T-cell (primary cell): ENCODE measurements around the gene CENPQ. TPM values are rescaled to one million over a fixed set of nuclear protein-coding genes. Genes with fewer than 3 reads are reported as not detected.

Experiments
- ATAC-seq, 4 experiments: fragments of 200-7000 bp in 3 of 4; fragments of 150-1000 bp in 1 of 4; cut with Tn5 transposase; replicated peaks in 1 of 4; 1 replicate in 3 of 4; 2 replicates in 1 of 4; pipeline ENCODE4 v1.10.0; 2021; ENCODE audit warnings: moderate library complexity in 3 of 4, mild to moderate bottlenecking in 2 of 4, moderate number of reproducible peaks in 1 of 4
- CTCF ChIA-PET, 2 donors: fragments of 300-600 bp; sonication (Branson Sonifier 250); formaldehyde crosslinking; loops; one replicate each; lab custom pipeline; 2022; ENCODE audit warnings: antibody characterized with exemption in 2 of 2; lab: Charles Lee
- POLR2A ChIA-PET, 2 donors: fragments of 300-600 bp; sonication (Branson Sonifier 250); formaldehyde crosslinking; loops; one replicate each; lab custom pipeline; 2022; ENCODE audit warnings: antibody characterized with exemption in 2 of 2; lab: Charles Lee
- DNase-seq, 35 experiments: peaks; one replicate each; pipeline versions ENCODE4 v3.0.0 to v3.0.0-alpha.2; 2013 to 2023
- H3K27ac ChIP-seq: one replicate; pipeline ENCODE4 v1.5.1; 2013; ENCODE audit warnings: low read length
- H3K27me3 ChIP-seq, 2 experiments: replicated peaks in 1 of 2; 1 replicate in 1 of 2; 2 replicates in 1 of 2; pipeline versions ENCODE4 v1.6.1 to v1.7.0; 2013; ENCODE audit warnings: low read length in 1 of 2, mixed read lengths in 1 of 2; ENCODE audit not compliant: control insufficient read depth in 2 of 2, insufficient read depth in 2 of 2; ENCODE audit errors: extremely low read depth in 1 of 2
- H3K36me3 ChIP-seq, 2 donors: 1 replicate in 1 of 2; 2 replicates in 1 of 2; pipeline versions ENCODE4 v1.6.1 to v1.7.0; 2013; ENCODE audit warnings: low read length in 1 of 2; ENCODE audit not compliant: control insufficient read depth in 2 of 2, insufficient read depth in 1 of 2; ENCODE audit errors: extremely low read depth in 1 of 2
- H3K4me1 ChIP-seq, 2 experiments: 1 replicate in 1 of 2; 2 replicates in 1 of 2; pipeline versions ENCODE4 v1.6.1 to v1.7.0; 2013; ENCODE audit warnings: low read length in 2 of 2, mixed read lengths in 1 of 2; ENCODE audit not compliant: insufficient read depth in 2 of 2, control insufficient read depth in 1 of 2; ENCODE audit errors: extremely low read depth in 1 of 2
- H3K4me3 ChIP-seq, 2 donors: 1 replicate in 1 of 2; 2 replicates in 1 of 2; pipeline versions ENCODE4 v1.5.1 to v1.7.0; 2013; ENCODE audit warnings: mild to moderate bottlenecking in 2 of 2, low read length in 1 of 2, moderate library complexity in 1 of 2; ENCODE audit not compliant: control insufficient read depth in 1 of 2; ENCODE audit errors: extremely low read depth in 1 of 2
- H3K9me3 ChIP-seq: 2 replicates; pipeline ENCODE4 v1.7.0; 2013
- H3K27ac Mint-ChIP-seq, 2 donors: one replicate each; pipeline ENCODE4 v1.8.0; 2020 to 2021; ENCODE audit warnings: mild to moderate bottlenecking in 2 of 2, mixed read lengths in 2 of 2
- H3K27me3 Mint-ChIP-seq, 2 donors: one replicate each; pipeline ENCODE4 v1.8.0; 2021 to 2022; ENCODE audit warnings: mixed read lengths in 2 of 2
- H3K36me3 Mint-ChIP-seq: one replicate; pipeline ENCODE4 v1.8.0; 2021; ENCODE audit warnings: mixed read lengths
- H3K4me1 Mint-ChIP-seq, 3 donors: one replicate each; pipeline ENCODE4 v1.8.0; 2020 to 2022; ENCODE audit warnings: mixed read lengths in 3 of 3, mild to moderate bottlenecking in 1 of 3
- H3K4me3 Mint-ChIP-seq, 3 donors: one replicate each; pipeline ENCODE4 v1.8.0; 2020 to 2022; ENCODE audit warnings: mild to moderate bottlenecking in 3 of 3, mixed read lengths in 3 of 3, moderate library complexity in 3 of 3
- H3K9me3 Mint-ChIP-seq, 3 donors: one replicate each; pipeline ENCODE4 v1.8.0; 2020 to 2022; ENCODE audit warnings: mixed read lengths in 3 of 3
- WGBS: methylation state at CpG from one replicate; pipeline ENCODE4 v1.1.5; 2013; ENCODE audit warnings: missing lambda C conversion rate; ENCODE audit not compliant: insufficient coverage; 5-methylcytosine and 5-hydroxymethylcytosine counted together
- total RNA-seq, 35 experiments: library from RNA in 6 of 35; stranded (reverse) in 6 of 35; fragments of 120-200 nt in 1 of 35; gene quantifications; one replicate each; pipeline versions ENCODE4 v1.2.1 to v1.2.4 and lab custom pipeline; 2013 to 2026

CENPQ gene
- total RNA-seq (1 to 10 TPM; 1.5 to 4.4 (median 3.8) TPM), total RNA-seq (lab: John Stamatoyannopoulos, UW) (1.1 to 23.3 (median 3.4) reads per million in 29 experiments)
- 5.9 TPM for total RNA-seq (2013)

GRCh38 chr6:49462927-49463611 is at the start of gene CENPQ, which contains the start of gene MMUT:
Gene CENPQ, plus strand, starts transcription at chr6:49463370. Its CDS starts 6,807 bp downstream, at chr6:49470177.
Gene MMUT, minus strand, starts transcription at chr6:49463253. Its CDS starts 3,787 bp downstream, at chr6:49459466.
- peaks cover 12 to 22% of the 10 kb centered on the region in 2 experiments for H3K4me1 ChIP-seq
- Mint-ChIP-seq H3K4me1 (peaks cover 52 to 68% (median 60%) of the 10 kb centered on the region in 3 donors), H3K27me3 (no peaks in the 10 kb centered on the region), H3K4me3 (peak within 1 kb of the TSS; percentile 92 to 93 (median 93)), H3K27ac (peak within 1 kb of the TSS; percentile 91 to 94), H3K9me3 (no peaks in the 10 kb centered on the region), H3K36me3 (peaks cover 7% of the 10 kb centered on the region)
- peak; percentile 93 to 98 (median 96) for ATAC-seq
- H3K36me3 ChIP-seq, result no peaks in the 10 kb centered on the region
- ChIA-PET CTCF (interaction anchor here in 1 of 2 donors (1.2 kb wide), 1 partner anchor 10 kb away, joined by 3 read pairs; no protein-coding TSS in a partner anchor), POLR2A (no interaction called here)
- peak within 1 kb of the TSS; percentile 67 for H3K27ac ChIP-seq
- H3K27me3 ChIP-seq, result no peaks in the 10 kb centered on the region
- H3K4me3 ChIP-seq, result peak within 1 kb of the TSS; percentile 67 to 99
- DNase-seq, result peak; percentile 73 to 94 (median 87)
- no peaks in the 10 kb centered on the region for H3K9me3 ChIP-seq
- 0% methylated on average over 16 of the region's 37 CpGs for WGBS

DNA sequence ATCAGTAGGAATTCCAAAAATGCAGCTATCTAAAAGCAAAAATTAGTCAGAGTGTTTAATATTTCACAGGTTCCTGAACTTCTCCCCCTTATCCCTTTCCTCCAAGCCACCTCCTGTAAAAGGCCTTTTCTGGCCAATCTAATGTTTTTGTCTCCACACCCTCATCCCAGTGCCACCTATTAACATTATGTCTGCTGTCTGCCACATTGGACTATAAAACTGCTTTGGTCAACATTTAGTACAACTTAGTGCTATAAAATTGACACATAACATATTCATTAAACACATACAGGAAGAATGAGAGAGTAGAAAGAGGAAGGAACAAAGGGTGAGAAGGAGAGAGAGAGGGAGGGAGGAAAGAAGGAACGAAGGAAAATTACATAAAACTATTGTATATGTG is 47.8 kb upstream of the CENPQ start:
- POLR2A ChIA-PET, result no interaction called here
- peaks cover 3 to 6% of the 10 kb centered on the region in 2 donors for H3K27me3 Mint-ChIP-seq

DNA sequence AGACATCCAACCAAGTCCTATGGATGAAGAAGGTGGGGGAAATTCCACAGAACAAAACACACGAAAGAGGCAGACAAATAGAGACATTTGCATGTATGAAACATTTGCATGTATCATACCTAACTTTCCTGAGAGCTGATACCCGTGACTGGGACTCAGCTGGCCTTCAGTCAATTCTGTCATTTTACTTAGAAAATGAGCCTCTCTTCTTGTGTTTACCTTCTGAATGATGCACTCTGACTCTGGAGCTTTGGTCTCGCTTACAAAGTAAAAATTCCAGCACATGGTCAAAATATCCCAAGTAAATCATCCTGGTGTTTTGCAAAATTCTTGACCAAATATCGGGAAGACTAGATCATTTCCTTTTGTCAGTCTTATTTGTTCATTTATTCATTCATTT is 47.0 kb upstream of the CENPQ start:
- CTCF ChIA-PET, result no interaction called here
- Histone ChIP-seq H3K9me3 (no peaks in the 10 kb centered on the region), H3K4me1 (no peaks in the 10 kb centered on the region), H3K27ac (no peak overlapping the region), H3K36me3 (no peaks in the 10 kb centered on the region), H3K27me3 (no peaks in the 10 kb centered on the region), H3K4me3 (no peak overlapping the region)
- Mint-ChIP-seq H3K4me3 (no peak overlapping the region), H3K4me1 (no peaks in the 10 kb centered on the region), H3K36me3 (no peaks in the 10 kb centered on the region), H3K27me3 (peaks cover 3 to 6% of the 10 kb centered on the region in 2 donors), H3K27ac (no peak overlapping the region), H3K9me3 (no peaks in the 10 kb centered on the region)
- no peak for ATAC-seq
- POLR2A ChIA-PET, result no interaction called here
- 55% methylated on average over 1 of the region's 4 CpGs for whole genome bisulfite sequencing
- no peak for DNase-seq

More for the DNA sequence above, 47.8 kb upstream of the CENPQ start:
- no peaks in the 10 kb centered on the region for H3K4me1 Mint-ChIP-seq
- CTCF ChIA-PET, result no interaction called here
- Histone ChIP-seq H3K36me3 (no peaks in the 10 kb centered on the region), H3K4me1 (no peaks in the 10 kb centered on the region), H3K27ac (no peak overlapping the region), H3K27me3 (no peaks in the 10 kb centered on the region), H3K9me3 (no peaks in the 10 kb centered on the region), H3K4me3 (no peak overlapping the region)
- ATAC-seq (no peak), DNase-seq (no peak)
- H3K36me3 Mint-ChIP-seq, result no peaks in the 10 kb centered on the region
- no peak overlapping the region for H3K4me3 Mint-ChIP-seq
- H3K27ac Mint-ChIP-seq, result no peak overlapping the region
- H3K9me3 Mint-ChIP-seq, result no peaks in the 10 kb centered on the region
- no CpG with 5 or more reads among the region's 1 CpG for WGBS

DNA sequence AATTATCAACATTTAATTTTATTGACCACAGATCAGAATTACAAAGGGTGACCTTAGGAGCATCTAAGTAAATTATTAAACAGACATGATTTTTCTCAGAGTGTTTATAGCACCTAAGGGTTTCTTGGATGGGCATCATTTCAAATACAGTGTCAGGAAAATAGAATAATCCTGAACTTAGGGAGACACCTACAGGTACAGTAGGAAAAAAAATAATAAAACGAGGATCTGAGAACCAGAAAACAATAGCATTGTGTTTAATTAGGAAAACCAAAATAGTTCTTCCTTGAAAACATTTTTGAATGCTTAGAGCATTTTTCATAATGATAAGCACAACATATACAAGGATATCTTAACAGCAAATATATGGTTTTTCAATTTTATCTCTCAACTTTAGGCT is 39.4 kb upstream of the CENPQ start:
- ATAC-seq (no peak), DNase-seq (no peak)
- Mint-ChIP-seq H3K9me3 (peaks cover 0 to 3% (median 0%) of the 10 kb centered on the region in 3 donors), H3K4me3 (no peak overlapping the region), H3K36me3 (peaks cover 18% of the 10 kb centered on the region), H3K4me1 (no peaks in the 10 kb centered on the region), H3K27me3 (no peaks in the 10 kb centered on the region), H3K27ac (no peak overlapping the region)
- Histone ChIP-seq H3K27ac (no peak overlapping the region), H3K4me3 (no peak overlapping the region), H3K4me1 (no peaks in the 10 kb centered on the region), H3K36me3 (no peaks in the 10 kb centered on the region), H3K27me3 (no peaks in the 10 kb centered on the region), H3K9me3 (no peaks in the 10 kb centered on the region)
- CTCF ChIA-PET, result no interaction called here
- no CpG with 5 or more reads among the region's 1 CpG for WGBS
- POLR2A ChIA-PET, result no interaction called here

DNA sequence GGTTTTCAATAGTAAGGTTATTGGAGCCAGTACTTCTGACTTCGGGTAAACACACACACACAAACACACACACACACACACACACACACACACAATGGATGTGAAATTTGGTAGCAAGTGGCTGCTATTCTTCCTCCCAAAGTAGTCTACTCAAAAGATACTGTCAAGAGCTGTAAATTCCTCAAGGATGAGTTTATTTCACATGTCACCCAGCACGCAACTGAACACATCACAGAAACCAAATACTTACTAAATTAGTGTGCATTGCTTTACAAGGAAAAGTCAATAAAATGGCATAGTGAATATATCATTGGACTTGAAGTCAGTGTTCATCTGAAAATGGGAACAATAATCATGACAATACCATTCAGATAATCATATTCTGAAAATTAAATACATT is 33.0 kb upstream of the CENPQ start:
- no peaks in the 10 kb centered on the region for H3K4me1 ChIP-seq

DNA sequence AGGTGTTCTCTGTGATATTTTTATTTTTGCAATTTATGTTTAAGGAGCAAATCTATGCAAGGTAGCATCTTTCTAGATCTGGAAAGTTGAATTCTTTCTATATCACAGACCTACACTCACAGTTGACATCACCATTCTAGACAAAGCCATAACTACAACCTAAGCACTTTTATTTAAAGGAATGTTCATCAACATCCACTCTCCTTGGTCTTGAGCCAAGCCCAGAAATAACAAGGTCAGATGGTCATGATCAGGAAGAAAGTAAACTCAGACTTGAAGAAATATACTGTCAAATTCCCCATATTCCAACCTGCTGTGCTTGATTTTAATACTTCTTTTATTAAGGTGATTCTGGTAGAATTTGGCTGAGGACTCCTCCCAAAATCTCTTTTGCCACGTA is 32.3 kb upstream of the CENPQ start:
- ChIA-PET CTCF (no interaction called here), POLR2A (no interaction called here)
- peaks cover 0 to 34% of the 10 kb centered on the region in 2 donors for H3K36me3 ChIP-seq
- no peak overlapping the region for H3K4me3 ChIP-seq
- H3K9me3 ChIP-seq, result no peaks in the 10 kb centered on the region
- H3K36me3 Mint-ChIP-seq, result peaks cover 62% of the 10 kb centered on the region
- H3K4me1 Mint-ChIP-seq, result no peaks in the 10 kb centered on the region
- H3K27me3 ChIP-seq, result no peaks in the 10 kb centered on the region
- H3K27me3 Mint-ChIP-seq, result no peaks in the 10 kb centered on the region
- no peak overlapping the region for H3K4me3 Mint-ChIP-seq
- no peak for ATAC-seq
- H3K27ac Mint-ChIP-seq, result no peak overlapping the region
- whole genome bisulfite sequencing, result no CpG with 5 or more reads among the region's 1 CpG
- H3K4me1 ChIP-seq, result no peaks in the 10 kb centered on the region
- no peak for DNase-seq
- H3K9me3 Mint-ChIP-seq, result peaks cover 0 to 3% (median 0%) of the 10 kb centered on the region in 3 donors
- no peak overlapping the region for H3K27ac ChIP-seq

More for the DNA sequence above, 33.0 kb upstream of the CENPQ start:
- H3K9me3 ChIP-seq, result no peaks in the 10 kb centered on the region
- Mint-ChIP-seq H3K4me3 (no peak overlapping the region), H3K4me1 (no peaks in the 10 kb centered on the region), H3K36me3 (peaks cover 56% of the 10 kb centered on the region), H3K9me3 (peaks cover 0 to 3% (median 0%) of the 10 kb centered on the region in 3 donors), H3K27me3 (no peaks in the 10 kb centered on the region), H3K27ac (no peak overlapping the region)
- no peak overlapping the region for H3K27ac ChIP-seq
- no peak for ATAC-seq
- POLR2A ChIA-PET, result no interaction called here
- WGBS, result no CpG with 5 or more reads among the region's 2 CpGs
- H3K27me3 ChIP-seq, result no peaks in the 10 kb centered on the region
- H3K36me3 ChIP-seq, result peaks cover 0 to 30% of the 10 kb centered on the region in 2 donors
- DNase-seq, result no peak
- H3K4me3 ChIP-seq, result no peak overlapping the region
- CTCF ChIA-PET, result no interaction called here
